Activated naive CD8-positive, alpha-beta T cell treated with anti-CD3 and anti-CD28 coated beads, Interleukin-2, amount 50 U/mL, for 16 hours (primary cell): Measurements from ENCODE around the gene WIPI1.
"Not testable (repeated sequence)": the region's sequence is repeated elsewhere in the genome, so short reads cannot be mapped to it uniquely, and the experiment has no call there.

ENCODE experiments used
- DNase-seq: peaks from one replicate; pipeline ENCODE4 v3.0.0-alpha.2; 2020; ENCODE audit warnings: low read depth, low spot score

WIPI1 gene

GRCh38 chr17:68385490-68386215 lies 71.6 kb downstream of the WIPI1 start:
- DNase-seq = no peak

GRCh38 chr17:68384941-68385340 lies 72.4 kb downstream of the WIPI1 start:
- DNase-seq = no peak

GRCh38 chr17:68384471-68384870 lies 72.8 kb downstream of the WIPI1 start:
- DNase-seq = no peak

- DNase-seq = no peak
Observed at GRCh38 chr17:68383443-68384321, 73.6 kb downstream of the WIPI1 start.

- no peak for DNase-seq
Observed at GRCh38 chr17:68383120-68383442, 74.2 kb downstream of the WIPI1 start.

GRCh38 chr17:68382582-68383085 lies 74.7 kb downstream of the WIPI1 start:
- no peak for DNase-seq

GRCh38 chr17:68381076-68381900 lies 76.0 kb downstream of the WIPI1 start:
- no peak for DNase-seq

GRCh38 chr17:68379692-68380677 lies 77.3 kb downstream of the WIPI1 start:
- DNase-seq = no peak

GRCh38 chr17:68379177-68379510 lies 78.2 kb downstream of the WIPI1 start:
- DNase-seq = no peak

GRCh38 chr17:68378268-68379176 lies 78.8 kb downstream of the WIPI1 start:
- DNase-seq = no peak

GRCh38 chr17:68377771-68378267 lies 79.5 kb downstream of the WIPI1 start:
- DNase-seq = no peak

- not testable (repeated sequence) for DNase-seq
Observed at GRCh38 chr17:68376178-68376577, 81.1 kb downstream of the WIPI1 start.

- no peak for DNase-seq
Observed at GRCh38 chr17:68375566-68375965, 81.7 kb downstream of the WIPI1 start.
